ENCODE data around the gene SNRNP25.

GRCh38 chr16:102060-102855 lies 48.6 kb downstream of the SNRNP25 start:
- TF ChIP-seq BHLHE40 (IDR thresholded peaks at IDR 0.05; ENCODE audit: borderline replicate concordance) = no peak
- no peak for TF ChIP-seq TARDBP (IDR thresholded peaks at IDR 0.05)
- no peak for TF ChIP-seq ELF4 (IDR thresholded peaks at IDR 0.05)
- no peak for TF ChIP-seq LEF1 (IDR thresholded peaks at IDR 0.05; ENCODE audit: borderline replicate concordance)
- no peak for TF ChIP-seq FOXK2 (IDR thresholded peaks at IDR 0.05)
- no peak for TF ChIP-seq CTBP1 (IDR thresholded peaks at IDR 0.05; ENCODE audit: borderline replicate concordance)
